Head of caudate nucleus (tissue), 42 donors: ENCODE results near the gene FAM110A.
"Not testable (repeated sequence)": the region's sequence is repeated elsewhere in the genome, so short reads cannot be mapped to it uniquely, and the experiment has no call there.

Source experiments
- DNase-seq, 42 donors: peaks; one replicate each; pipeline versions ENCODE4 v3.0.0 to v3.0.0-alpha.2; 2020 to 2021; ENCODE audit warnings: mixed read lengths in 7 of 42
- intact Hi-C: fragments of 100-400 bp; cut with DNase I; formaldehyde crosslinking; loops from one replicate; pipeline ENCODE4 v1.15.0; 2022

The FAM110A gene

DNA sequence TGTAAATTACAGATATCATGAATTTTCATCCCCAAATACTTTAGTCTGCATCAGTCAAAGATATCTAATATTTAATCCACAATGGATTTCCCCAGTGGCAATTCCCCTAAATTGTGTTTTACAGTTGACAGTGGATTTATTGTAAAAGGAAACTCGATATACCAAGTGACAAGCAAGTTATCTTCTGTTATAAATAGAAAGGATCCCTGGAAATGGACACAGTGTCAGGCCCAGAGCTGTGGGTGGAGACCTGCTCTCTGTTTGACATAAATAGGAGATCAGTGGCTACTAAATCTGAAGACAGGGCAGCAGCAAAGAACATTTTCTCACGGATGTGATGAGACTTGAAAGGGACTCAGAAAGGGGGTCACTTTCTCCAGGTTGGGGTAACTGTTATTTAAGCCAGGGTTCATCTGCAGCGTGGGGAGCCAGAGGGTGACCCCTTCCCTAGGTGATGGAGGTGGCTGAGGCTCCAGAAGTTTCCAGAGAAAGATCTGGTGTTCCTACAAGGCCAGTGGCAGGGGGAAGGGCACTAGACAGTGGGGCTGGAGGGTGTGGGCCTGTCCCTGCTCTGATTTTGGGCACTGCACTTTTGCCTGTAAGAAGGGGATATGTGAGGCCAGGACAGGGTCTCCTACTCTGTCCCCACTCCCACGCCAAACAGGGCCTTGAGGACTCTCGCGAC is 12.3 kb upstream of the FAM110A start:
- intact Hi-C loops: no loop called here

DNA sequence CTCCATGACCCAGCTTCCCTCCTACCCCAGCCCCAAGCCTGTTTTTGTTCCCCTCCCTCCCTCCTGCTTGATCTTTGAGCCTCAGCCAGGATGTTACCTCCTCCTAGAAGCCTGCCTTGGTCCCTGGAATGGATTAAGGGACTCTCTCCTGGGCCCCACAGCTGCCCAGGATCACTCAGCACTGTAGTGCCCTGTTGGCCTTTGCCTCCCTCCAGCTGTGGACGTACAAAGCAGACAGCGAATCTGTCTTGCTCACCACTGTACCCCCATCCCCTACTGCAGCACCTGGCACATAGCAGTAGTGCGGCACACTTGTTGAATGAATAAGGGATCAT is 11.8 kb upstream of the FAM110A start:
- intact Hi-C loops: no loop called here
- peak in 1 of 42 donors; percentile 8 for DNase-seq

More for the DNA sequence above, 12.3 kb upstream of the FAM110A start:
- DNase-seq: no peak

DNA sequence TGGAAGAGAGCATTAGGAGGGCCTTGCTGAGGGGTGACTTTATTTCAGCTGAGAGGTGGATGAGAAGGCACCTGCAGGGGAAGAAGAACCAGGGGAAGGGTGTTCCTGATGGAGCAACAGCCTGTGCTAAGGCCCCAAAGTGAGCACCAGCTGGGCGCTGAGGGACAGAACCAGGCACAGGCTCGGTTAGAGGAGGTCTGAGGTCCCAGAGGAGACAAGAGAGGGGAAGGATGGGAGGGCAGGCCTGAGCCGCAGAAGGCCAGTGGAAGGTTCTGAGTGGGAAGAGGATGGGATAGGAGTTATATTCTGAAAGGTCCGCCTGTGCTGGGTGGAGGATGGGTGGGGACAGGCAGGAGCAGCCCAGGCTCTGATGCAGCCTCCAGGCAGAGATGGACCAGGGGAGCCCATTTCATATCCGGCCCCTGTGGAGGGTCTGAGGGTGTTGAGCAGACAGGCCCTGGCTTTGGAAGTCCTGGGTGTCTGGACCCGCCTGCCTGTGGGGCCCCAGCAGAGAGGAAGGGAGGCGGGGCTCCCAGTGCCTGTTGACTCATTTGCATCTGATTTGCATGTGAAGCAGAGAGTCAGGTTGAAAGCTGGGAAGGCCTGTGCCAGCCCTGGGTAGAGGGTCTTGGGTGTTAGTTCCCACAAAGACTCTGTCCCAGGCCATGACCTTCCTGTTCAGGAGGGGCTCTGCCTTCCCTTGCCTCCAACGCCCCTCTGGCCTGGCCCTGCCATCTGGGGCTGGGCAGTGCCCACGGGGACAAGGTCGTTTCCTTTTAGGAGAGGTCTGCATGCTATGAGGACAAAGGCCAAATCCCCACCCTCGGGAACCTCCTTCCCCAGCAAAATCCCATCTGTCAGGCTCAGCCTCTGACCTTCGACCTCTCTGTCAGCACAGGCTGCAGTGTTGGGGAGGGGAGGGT is 10.6 kb upstream of the FAM110A start:
- intact Hi-C loops: no loop called here
- peak in 2 of 42 donors; percentile 1 to 6 for DNase-seq

DNA sequence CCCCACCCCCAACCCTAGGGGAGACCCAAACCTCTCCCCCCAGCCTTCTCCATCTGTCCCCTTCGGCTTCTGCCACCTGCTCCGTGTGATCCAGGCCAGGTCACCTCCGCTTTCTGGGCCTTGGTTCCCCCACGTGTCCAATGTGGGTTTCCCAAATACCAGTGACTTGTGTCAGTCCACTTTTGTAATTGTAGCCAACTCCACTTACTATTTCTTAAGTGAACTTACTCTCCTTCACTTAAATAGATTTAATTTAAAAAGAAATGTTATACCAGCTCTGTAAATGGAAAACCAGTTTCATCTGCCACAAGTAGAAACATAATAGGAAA is 10.0 kb upstream of the FAM110A start:
- intact Hi-C loops: no loop called here
- DNase-seq: peak in 2 of 42 donors; percentile 8 to 18

DNA sequence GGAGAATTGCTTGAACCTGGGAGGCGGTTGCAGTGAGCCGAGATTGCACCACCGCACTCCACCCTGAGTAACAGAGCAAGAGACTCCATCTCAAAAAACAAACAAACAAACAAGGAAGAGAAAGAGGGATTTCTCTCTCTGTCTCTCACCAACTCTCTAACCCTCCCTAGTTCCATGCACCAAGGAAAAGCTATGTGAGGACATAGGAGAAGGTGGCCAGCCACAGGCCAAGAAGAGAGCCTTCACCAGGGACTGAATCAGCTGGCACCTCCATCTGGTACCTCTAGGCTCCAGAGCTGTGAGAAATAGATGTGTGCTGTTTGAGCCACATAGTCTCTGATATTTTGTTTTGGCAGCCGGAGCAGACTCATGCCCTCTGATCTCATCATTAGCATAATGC is 9.0 kb upstream of the FAM110A start:
- intact Hi-C loops: no loop called here
- DNase-seq: peak in 1 of 42 donors; percentile 5

DNA sequence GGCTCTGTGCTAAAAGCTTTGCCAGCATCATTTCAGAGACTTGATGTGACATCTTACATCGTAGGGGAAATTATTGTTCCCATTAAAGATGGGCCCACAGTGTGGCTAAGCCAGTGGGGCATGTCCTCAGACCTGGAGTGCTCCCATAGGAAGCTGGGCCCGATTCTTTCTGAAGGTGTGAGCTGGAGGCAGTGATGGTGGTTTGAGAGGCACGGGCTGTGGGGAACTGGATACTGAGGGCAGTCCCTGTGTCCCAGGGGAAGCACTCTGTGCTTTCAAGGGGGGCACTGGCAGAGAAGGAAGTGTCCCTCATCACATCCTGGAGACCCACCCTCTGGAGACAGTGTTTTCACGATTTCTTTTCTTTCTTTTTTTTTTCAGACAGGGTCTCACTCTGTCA is 8.6 kb upstream of the FAM110A start:
- DNase-seq: peak in 2 of 42 donors; percentile 3 to 10
- intact Hi-C loops: no loop called here

DNA sequence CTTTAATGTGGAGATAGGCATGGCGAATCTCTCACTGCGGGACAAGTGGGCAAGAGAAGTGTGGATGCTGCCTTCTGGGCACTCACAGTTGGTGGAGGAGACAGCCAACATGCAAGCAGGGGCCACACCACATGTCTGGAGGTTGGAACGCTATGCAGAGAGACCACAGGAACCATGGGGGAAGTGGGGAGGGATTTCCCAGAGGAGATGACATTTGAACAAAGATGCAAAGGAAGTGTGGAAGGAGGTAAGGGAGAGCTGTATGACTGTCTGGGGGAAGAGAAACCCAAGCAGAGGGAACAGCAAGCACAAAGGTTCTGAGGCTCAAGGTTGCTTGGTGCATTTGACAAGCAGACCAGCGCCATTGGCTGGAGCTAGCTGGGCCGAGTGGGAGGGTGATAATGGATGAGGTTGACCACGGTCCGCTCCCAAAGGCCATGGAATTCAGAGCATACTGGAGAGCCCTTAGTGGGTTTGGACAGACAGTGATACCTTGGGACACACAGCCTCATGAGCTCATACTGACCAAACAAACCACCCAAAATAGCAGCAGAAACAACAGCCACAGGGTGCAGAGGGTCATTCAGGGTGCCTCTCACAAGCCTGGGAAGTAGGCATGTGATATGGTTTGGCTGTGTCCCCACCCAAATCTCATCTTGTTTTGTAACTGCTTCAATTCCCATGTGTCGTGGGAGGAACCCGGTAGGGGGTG is 7.6 kb upstream of the FAM110A start:
- intact Hi-C loops: no loop called here
- DNase-seq: peak in 3 of 42 donors; percentile 11 to 26 (median 17)

DNA sequence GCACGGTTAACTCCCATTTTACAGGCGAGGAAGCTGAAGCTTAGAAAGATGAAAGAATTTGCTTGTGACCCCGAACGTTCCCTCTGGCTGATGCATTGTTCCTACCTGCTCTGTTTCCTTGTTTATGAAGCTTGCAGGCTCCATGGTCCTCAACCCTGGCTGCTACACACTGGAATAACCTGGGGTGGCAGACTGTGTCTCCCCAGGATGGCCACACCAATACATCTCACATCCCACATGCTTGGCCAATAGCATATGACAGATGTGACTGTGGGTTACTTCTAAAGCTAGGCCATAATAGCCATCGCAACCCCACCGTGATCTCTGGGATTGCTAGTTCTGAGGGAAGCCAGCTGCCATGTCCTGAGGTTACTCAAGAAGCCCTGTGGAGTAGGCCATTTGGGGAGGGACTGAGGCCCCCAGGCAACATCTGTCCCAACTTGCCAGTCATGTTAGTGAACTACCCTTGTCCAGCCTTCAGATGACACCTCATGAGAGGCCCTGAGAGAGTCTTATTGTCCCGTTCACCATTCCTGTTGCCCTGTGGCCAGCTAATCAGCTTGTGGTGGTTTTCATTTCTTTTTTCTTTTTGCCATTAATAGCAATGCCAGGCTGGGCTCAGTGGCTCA is 6.7 kb upstream of the FAM110A start:
- intact Hi-C loops: no loop called here
- peak in 2 of 42 donors; percentile 4 to 16 for DNase-seq

DNA sequence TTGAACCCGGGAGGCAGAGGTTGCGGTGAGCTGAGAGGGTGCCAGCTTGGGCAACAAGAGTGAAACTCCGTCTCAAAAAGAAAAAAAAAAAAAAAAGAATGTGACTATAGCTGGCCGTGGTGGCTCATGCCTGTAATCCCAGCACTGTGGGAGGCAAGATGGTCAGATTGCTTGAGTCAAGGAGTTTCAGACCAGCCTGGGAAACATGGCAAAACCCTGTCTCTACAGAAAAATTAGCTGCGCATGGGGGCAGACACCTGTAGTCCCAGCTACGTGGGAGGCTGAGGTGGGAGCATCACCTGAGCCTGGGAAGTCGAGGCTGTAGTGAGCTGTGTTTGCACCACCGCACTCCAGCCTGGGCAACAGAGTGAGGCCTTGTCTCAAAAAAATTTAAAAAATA is 5.5 kb upstream of the FAM110A start:
- peak in 4 of 42 donors; percentile 9 to 24 (median 10) for DNase-seq

DNA sequence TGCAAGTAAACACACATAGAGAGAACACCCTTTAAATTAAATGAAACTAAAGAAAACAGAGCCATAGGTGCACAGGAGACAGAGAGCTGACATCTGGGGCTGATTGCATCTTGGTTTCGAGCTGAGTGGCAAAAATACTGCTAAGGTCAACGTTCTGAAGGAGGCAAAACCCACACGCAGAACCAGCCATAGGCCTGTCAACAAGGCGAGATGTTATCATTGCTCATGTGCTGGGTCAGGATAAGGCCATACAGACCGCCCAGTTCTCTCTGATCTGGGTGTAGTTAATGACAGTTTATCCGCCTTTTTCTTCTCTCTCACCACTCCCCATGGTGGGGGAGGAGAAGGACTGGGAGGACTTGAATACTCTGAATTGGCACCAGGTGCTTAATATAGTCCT is 4.5 kb upstream of the FAM110A start:
- intact Hi-C loops: no loop called here
- peak in 2 of 42 donors; percentile 12 to 18 for DNase-seq

More for the DNA sequence above, 5.5 kb upstream of the FAM110A start:
- intact Hi-C loops: not testable (repeated sequence)

DNA sequence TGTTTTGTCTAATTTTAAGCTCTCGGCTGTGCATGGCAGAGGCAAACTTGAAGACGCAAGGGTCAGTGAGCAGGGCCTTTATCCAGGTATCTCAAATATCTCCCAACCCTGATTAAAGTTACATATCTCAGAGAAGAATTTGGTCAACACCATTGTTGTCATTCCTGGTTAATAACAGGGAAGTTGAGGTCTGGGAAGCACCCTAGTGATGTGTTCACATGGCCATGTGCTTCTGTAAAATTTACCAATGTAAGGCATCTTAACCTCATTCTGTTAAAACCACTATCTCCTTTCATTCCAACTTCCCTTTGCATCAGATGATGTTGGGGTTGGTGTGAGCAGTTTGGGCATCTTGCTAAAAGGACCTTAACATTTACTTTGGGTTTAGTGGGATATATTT is 4.0 kb upstream of the FAM110A start:
- intact Hi-C loops: no loop called here
- DNase-seq: peak in 2 of 42 donors; percentile 3 to 13

DNA sequence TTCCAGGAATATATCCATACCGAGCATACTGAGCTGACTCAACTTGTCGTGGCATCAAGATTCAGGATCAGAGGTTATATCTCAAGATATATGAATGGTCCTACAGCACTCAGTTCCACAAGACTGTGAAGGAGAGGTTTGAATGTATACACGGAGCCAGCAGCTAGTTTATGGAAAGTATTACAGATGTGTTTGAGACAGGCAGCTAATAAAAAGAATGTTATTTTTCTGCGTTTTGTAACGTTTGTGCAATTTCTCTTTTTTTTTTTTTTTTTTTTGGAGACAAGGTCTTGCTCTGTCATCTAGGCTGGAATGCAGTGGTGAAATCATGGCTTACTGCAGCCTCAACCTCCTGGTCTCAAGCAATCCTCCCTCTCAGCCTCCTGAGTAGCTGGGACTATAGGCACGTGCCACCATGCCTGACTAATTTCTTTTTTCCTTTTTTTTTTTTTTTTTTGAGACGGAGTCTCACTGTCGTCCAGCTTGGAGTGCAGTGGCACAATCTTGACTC is 3.4 kb upstream of the FAM110A start:
- intact Hi-C loops: no loop called here
- DNase-seq: peak in 2 of 42 donors; percentile 3 to 7

DNA sequence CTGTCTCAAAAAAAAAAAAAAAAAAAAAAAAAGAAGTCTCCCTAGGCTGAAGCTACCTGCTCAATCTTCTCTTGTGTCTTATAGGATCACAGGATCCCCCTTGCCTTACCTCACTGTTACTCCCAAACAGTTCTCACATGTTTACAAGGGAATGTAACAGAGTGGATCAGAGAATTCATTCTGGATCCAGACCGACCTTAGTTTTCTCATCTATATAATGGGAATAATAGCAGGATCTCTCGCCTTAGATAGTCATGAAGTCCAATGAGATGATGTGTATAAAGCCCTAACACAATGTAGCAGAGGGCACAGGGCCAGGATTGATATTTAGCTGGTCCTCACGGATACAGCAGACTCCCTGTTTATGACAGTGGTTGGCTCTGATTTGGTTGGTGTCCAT is 2.3 kb upstream of the FAM110A start:
- intact Hi-C loops: no loop called here
- DNase-seq: no peak

DNA sequence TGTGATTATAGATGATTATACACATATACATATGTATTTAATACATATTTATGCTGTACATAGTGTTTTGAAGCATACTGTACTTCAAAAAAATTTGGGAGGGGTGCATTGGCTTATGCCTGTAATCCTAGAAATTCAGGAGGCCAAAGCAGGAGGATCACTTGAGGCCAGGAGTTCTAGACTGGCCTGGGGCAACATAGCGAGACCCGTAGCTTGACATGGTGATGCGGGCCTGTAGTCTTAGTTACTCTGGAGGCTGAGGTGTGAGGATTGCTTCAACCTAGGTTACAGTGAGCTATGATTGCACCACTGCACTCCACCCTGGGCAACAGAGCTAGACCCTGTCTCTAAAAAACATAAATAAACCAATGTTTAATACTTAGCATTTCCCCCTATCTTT is 1.6 kb upstream of the FAM110A start:
- no peak for DNase-seq
- intact Hi-C loops: no loop called here

DNA sequence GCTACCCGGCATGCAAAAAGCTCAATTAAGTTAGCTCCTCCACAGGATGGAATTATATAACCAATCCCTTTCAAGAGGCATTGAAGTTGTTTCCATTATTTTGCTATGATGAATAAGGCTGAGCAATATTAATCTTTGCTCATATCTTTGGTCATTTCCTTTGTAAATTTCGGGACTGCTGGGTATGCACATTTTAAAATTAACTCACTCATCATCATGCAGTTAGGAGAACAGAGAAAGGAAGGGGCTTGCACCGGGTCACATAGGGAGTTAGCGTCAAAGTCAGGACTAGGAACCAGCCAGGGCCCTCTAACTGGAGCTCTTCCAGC is 430 bp upstream of the FAM110A start:
- intact Hi-C loops: no loop called here
- DNase-seq: peak in 2 of 42 donors; percentile 29 to 52

DNA sequence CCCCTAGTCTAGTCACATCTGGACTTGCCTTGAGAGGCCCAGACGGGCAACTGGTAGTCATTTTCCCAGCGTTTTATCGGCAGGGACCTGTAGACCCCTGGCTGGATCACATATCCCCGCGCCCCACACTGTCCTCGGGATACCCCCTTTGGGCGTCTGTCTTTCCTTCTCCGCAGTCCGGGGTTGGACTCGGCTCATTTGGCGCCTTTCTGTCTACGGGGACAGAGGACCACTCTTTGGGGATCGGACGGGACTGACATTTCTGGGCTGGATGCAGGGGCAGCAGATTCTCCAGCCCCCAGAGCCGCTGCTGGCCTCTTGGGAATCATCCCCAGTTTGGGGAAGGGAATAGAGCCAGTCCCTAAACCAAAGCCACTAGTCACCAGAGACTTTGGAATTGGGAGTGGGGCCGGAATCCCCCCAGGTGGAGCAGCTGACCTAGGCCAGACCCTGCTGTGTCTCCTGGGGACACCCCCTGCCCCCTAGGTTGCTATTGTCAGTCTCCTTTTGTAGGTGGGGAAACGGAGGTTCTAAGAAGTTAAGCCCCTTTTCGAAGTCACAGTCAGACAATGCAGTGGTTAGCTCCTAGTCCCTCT is 734 bp downstream of the FAM110A start:
- peak in 2 of 42 donors; percentile 4 to 43 for DNase-seq
- intact Hi-C loops: no loop called here

DNA sequence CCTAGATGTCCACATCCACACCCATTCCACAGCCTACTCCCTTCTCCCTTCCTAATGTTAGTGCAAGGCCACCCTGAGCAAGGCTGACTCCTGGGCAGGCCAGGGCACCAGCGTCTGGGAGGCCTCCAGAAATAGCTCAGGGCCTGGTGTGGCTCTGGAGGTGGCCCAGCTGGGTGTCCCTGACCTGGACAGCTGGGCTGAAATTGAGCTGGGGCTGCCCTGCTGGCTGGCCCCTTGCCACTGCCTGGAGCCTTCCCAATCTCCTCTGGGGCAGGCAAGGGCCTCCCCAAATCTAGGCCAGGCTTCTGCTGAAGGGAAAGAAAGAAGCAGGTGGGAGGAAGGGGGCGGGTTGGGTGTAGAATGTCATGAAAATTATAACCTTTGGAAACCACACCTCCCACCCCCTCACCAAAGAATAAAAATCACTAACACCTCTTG is 2.1 kb downstream of the FAM110A start:
- intact Hi-C loops: no loop called here
- DNase-seq: peak in 39 of 42 donors; percentile 16 to 90 (median 63)

DNA sequence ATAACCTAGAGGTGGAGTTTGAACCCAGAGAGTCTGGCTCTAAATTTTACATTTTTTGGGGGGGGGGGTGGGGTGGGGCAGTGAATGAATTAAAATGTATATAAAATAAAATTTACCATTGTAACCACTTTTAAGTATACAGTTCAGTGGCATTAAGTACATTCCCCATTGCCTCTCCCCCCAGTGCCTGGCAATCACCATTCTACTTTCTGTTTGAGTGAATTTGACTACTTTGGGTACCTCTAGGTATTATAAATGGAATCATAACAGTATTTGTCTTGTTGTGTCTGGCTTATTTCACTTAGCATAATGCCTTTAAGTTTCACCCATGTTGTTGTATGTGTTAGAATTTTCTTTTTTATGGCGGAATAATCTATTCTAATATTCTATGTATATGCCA is 2.7 kb downstream of the FAM110A start:
- intact Hi-C loops: no loop called here

DNA sequence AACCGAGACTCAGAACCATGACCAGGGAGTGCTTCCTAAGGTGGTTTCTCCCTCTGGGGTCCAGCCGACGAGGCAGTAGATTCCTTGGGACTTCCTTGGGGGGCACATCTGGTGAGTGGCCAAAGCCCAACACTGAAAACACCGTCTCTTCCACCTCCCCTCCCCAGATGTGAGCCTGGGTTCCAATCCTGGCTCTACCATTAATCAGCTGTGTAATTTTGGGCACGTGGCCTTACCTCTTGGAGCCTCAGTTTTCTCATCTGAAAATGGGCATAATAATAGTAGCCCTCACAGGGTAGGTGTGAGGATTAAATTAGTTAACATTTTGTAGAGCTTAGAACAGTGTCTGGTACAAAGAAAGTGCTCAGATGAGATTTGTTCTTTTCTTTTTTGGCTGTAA is 5.5 kb downstream of the FAM110A start:
- DNase-seq: no peak
- intact Hi-C loops: no loop called here

More for the DNA sequence above, 2.7 kb downstream of the FAM110A start:
- no peak for DNase-seq
